GM19099 (cell line): ENCODE data around the gene GRIA3.

ENCODE experiments used
- POLR2A ChIP-seq: IDR thresholded peaks from 3 replicates; pipeline ENCODE4 v1.6.1; 2011; ENCODE audit warnings: low read depth; ENCODE audit not compliant: insufficient read length; ENCODE audit errors: extremely low read depth

GRIA3 gene

DNA sequence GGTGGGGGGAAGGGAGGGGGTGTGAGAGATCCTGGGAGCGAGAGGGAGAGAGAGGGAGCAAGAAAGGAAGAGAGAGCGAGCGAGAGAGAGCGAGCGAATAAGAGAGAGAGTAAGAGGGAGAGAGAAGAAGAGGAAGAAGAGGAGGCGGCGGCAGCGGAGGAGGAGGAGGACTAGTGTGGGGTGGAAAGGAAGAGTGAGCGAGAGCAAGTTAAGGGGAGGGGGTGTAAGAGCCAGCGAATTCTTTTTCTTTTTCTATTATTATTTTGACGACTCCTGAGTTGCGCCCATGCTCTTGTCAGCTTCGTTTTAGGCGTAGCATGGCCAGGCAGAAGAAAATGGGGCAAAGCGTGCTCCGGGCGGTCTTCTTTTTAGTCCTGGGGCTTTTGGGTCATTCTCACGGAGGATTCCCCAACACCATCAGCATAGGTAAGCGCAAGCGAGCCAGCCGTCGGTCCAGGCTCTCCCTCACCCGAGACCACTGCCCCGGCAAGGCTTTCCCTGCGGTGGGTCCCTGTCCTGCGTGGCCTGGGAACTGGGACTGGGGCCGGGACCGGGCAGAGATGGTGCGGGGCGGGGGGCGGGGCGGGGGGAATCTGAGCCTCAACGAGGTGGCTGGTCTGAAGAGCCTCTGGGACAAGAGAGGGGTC, at the start of gene GRIA3:
Gene GRIA3 (plus strand): TSS at position 60 of the 647 bp plus-strand sequence. CDS start 258 bp downstream, at position 318.
- TF ChIP-seq POLR2A = no peak

DNA sequence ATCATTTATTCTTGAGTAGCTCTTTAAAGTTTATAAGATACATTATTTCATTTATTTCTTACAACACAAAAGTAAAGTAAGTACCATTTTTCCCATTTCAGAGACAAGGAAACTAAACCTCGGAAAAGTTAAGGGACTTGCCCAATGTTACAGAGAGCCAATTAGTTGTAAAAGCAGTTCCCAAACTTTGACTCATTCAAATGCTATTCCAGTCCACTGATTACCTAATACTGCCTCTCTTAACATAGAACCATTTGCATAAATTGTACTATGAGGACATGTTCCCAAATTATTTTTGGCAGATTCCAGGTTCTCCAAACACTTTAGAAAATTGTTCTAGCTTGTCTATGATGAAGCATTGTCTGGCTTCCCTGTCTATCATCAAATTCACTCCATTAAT, 45.6 kb upstream of the GRIA3 start:
- no peak for TF ChIP-seq POLR2A

DNA sequence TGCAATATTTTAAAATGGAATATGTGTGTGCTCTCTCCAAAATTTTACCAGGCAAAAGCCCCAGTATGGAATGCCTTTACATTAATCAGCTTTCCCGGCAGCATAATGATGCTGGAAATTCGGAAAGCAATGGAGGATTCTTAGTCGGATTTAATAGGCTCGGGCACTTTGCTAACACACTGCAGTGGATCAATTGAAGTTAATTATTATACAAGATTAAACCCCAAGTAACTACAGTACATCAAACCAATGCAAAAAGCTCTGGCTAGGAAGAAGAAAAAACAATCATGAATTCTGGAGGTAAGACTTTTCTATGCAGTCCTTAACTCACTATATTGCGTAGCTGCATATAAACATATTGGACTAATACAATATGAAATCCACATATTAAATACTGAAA, 43.6 kb upstream of the GRIA3 start:
- no peak for TF ChIP-seq POLR2A

DNA sequence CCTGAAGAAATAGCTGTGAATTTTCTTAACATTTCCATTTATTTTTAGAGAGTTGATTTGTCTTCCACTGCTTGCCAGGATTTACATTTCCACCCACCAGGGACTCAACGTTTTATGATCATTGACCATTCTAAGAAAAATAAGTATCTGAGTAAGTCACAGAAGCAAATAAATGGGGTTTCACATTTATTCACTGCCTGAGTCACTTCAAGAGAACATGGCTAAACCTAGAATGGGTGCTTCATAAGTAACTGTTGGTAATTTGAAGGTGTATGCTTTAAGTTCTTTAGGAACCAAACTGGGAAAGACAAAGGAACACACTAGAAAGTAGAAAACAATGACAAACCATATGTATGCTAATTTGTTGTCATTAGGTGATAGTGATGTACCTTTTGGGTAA, 43.2 kb upstream of the GRIA3 start:
- TF ChIP-seq POLR2A = no peak

- no peak for TF ChIP-seq POLR2A
Measured at GRCh38 chrX:123153846-123154335, 30.2 kb upstream of the GRIA3 start.

DNA sequence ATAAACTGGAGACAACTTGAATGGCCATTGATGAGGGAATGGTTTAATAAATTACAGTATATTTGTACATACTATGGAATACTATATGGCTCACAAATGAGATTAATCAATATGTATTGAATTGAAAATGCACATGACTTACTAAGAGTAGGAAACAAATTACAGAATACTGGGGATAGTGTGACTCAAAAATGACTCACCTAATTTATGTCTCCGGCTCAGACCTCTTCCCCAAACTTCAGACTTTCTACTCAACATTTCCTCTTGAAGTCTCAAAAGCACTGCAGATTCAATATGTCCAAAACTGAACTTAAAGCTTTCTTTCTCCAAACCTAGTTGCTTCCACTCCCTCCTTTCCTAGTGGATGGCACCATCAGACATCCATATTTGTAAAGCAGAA, 28.8 kb upstream of the GRIA3 start:
- no peak for TF ChIP-seq POLR2A

- no peak for TF ChIP-seq POLR2A
Measured at GRCh38 chrX:123157586-123157985, 26.5 kb upstream of the GRIA3 start.

- TF ChIP-seq POLR2A = no peak
Measured at GRCh38 chrX:123159403-123159802, 24.7 kb upstream of the GRIA3 start.

GRCh38 chrX:123167621-123168020, 16.5 kb upstream of the GRIA3 start:
- no peak for TF ChIP-seq POLR2A

- no peak for TF ChIP-seq POLR2A
Measured at GRCh38 chrX:123169247-123169901, 14.7 kb upstream of the GRIA3 start.

GRCh38 chrX:123170546-123170945, 13.5 kb upstream of the GRIA3 start:
- no peak for TF ChIP-seq POLR2A

DNA sequence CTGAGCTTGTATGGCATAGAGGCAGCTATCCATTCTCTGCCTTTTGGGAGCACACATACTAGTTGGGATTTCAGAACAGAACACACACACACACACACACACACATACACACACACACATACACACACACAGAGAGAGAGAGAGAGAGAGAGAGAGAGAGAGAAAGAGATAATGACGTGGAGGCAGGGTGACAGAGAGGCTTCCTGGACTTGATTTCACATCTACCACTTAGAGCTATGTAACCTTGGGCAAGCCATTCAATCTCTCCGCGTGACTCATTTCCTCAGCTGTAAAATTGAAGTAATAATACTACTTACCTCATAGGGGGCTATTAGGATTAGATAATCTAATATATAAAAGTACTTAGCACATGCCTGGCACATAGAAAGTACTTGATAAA, 12.3 kb upstream of the GRIA3 start:
- TF ChIP-seq POLR2A = no peak

DNA sequence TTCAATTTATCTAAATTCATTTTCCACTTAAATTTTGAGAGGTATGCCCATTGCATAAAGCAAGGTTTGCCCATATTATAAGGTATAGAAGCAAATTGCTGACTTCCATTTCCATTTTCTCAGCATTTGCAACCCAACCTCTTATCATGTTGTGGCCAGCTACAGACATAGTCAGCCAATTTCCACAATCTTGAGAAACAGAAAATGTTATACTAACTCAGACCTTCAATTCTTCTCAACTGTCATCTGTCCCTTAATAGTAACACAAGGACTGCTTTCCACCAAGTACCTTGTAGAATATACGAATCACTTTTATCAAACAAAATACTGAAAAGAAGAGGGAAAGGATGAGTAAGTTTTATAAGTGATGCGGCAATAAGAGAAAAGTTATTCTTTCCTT, 11.2 kb upstream of the GRIA3 start:
- no peak for TF ChIP-seq POLR2A

GRCh38 chrX:123173833-123174232, 10.2 kb upstream of the GRIA3 start:
- TF ChIP-seq POLR2A = no peak

DNA sequence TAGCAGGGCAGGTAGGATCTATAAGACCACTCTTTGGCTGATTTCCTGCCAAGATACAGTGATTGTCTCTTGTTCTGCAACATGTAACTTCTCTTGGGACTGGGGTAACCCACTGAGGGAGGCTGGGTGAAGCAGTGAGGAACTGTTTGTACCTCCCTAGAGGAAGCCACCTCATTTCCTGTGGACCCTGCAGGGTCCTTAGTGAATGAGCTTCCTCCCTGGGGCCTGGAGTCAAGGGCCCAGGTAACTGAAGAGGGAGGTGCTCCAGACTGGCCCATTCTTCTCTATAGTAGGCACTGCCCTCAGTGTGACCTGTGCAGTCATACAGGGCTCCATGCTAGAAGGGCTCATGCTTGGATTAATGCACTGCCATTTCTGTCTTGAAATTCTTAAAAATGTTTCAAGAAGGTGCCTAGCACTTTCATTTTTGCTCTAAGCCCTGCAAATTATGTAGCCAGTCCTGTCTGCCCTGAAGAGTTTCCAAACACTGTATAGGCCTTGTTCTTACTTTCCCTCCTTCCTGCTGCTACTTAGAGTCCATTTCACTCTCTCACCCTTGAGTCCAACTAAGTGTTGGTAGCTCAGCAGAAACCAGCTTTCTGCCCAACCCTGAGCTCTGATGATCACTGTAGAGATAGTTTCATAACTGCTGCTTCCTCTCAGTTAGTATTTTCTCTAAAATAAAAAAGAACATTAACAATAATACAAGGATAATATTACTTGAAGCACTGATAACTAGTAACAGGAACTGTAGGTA, 8.5 kb upstream of the GRIA3 start:
- no peak for TF ChIP-seq POLR2A
